Measurements from ENCODE around the gene RPS6KB2. TPM values are rescaled to one million over a fixed set of nuclear protein-coding genes. Genes with fewer than 3 reads are reported as not detected.
A peak's percentile ranks its signal among the peaks of the same experiment; 100 is the strongest.

Gene RPS6KB2
- total RNA-seq, 1 experiment from 2014 or later: 54.0 TPM

DNA sequence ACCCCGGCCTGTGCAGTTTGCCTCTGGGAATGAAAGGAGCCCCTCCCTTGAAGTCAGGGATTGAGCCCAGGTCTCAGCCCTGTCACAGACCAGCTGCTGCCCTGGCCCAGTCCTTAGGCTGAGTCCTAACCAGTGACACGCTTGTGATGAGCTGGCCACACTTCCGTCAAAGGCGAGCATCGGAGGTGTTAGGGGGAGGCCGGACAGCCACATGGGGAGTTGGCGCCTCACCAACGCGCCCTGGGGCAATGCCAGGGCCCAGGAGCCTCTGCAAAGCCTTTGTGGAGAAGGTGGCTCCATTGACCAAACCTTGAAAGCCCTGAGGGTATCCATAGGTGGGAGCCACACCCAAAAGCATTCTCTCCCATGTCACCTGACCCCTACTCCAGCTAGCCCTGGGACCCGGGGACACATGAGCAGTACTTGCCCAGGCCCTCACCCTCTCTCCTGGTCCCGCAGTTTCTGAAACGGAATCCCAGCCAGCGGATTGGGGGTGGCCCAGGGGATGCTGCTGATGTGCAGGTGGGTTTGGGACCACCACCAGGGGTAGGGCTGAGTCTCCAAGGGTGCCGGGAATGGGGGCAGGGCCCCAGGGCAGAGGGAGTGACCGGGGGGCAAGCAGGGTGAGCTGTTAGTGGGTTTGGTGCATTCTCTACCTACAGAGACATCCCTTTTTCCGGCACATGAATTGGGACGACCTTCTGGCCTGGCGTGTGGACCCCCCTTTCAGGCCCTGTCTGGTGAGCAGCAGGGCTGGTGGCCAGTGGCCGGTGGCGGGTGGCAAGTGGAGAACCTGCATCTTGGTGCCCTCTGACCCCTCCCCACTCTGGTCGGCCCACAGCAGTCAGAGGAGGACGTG, 5.5 kb downstream of the RPS6KB2 start:
- no TSS peak for BruUV-seq (replicated peaks)
- intact Hi-C loops (cut with micrococcal nuclease; ENCODE audit: unreplicated experiment): no loop called here
- Histone ChIP-seq H3K27ac (no peak overlapping the region), H3F3A (ENCODE audit: insufficient read depth, low read depth) (peaks cover 24% of the 10 kb centered on the region; the same call in 1 of the 2 replicates), H3K79me2 (ENCODE audit: low read depth) (peaks cover 17% of the 10 kb centered on the region), H3K9me3 (ENCODE audit: insufficient read depth, low read depth) (no peaks in the 10 kb centered on the region), H4K20me1 (ENCODE audit: insufficient read depth) (peaks cover 1% of the 10 kb centered on the region; the same call in 1 of the 2 replicates), H3K4me3 (no peak overlapping the region), H3K36me3 (ENCODE audit: low read depth) (no peaks in the 10 kb centered on the region), H3K27me3 (ENCODE audit: insufficient read depth, low read depth) (no peaks in the 10 kb centered on the region), H3K4me2 (no peak overlapping the region), H2AFZ (no peak overlapping the region), H3K9me2 (ENCODE audit: insufficient read depth) (no peaks in the 10 kb centered on the region), H3K4me1 (replicated peaks; ENCODE audit: insufficient read depth) (peaks cover 17% of the 10 kb centered on the region)
- ChIA-PET CTCF (no interaction called here), POLR2A (ENCODE audit: unreplicated experiment) (interaction anchor here (0.7 kb wide), 1 partner anchor 818 kb away, joined by 3 read pairs; no protein-coding TSS in a partner anchor)
- peak; percentile 62 to 91 for DNase-seq
- no peak for TF ChIP-seq EZH2 (IDR thresholded peaks at IDR 0.05; ENCODE audit: low read depth)
- TF ChIP-seq, protein P1, sequence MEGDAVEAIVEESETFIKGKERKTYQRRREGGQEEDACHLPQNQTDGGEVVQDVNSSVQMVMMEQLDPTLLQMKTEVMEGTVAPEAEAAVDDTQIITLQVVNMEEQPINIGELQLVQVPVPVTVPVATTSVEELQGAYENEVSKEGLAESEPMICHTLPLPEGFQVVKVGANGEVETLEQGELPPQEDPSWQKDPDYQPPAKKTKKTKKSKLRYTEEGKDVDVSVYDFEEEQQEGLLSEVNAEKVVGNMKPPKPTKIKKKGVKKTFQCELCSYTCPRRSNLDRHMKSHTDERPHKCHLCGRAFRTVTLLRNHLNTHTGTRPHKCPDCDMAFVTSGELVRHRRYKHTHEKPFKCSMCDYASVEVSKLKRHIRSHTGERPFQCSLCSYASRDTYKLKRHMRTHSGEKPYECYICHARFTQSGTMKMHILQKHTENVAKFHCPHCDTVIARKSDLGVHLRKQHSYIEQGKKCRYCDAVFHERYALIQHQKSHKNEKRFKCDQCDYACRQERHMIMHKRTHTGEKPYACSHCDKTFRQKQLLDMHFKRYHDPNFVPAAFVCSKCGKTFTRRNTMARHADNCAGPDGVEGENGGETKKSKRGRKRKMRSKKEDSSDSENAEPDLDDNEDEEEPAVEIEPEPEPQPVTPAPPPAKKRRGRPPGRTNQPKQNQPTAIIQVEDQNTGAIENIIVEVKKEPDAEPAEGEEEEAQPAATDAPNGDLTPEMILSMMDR (conservative IDR thresholded peaks at IDR 0.05): no peak

DNA sequence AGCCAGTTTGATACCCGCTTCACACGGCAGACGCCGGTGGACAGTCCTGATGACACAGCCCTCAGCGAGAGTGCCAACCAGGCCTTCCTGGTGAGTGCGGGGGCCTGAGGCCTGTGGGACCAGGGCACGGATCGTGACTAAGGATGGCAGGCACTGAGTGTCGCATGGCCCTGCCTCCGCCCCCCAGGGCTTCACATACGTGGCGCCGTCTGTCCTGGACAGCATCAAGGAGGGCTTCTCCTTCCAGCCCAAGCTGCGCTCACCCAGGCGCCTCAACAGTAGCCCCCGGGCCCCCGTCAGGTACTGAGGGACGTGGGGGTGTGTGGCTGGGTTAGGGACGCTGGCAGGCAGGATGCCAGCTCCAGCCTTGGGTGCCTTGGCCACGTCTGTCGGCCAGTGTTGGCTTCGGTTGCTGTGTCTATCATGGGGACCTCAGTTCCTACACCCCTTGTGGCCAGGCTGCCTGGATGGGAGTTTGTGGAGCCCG, 6.1 kb downstream of the RPS6KB2 start:
- DNase-seq: no peak
- Histone ChIP-seq H3K9me3 (ENCODE audit: insufficient read depth, low read depth) (no peaks in the 10 kb centered on the region), H3K4me3 (no peak overlapping the region), H3K36me3 (ENCODE audit: low read depth) (no peaks in the 10 kb centered on the region; the same call in 1 of the 2 replicates), H3K27me3 (ENCODE audit: insufficient read depth, low read depth) (no peaks in the 10 kb centered on the region), H3K79me2 (ENCODE audit: low read depth) (peaks cover 10% of the 10 kb centered on the region), H3K27ac (no peak overlapping the region), H3K4me1 (replicated peaks; ENCODE audit: insufficient read depth) (peaks cover 11% of the 10 kb centered on the region), H4K20me1 (ENCODE audit: insufficient read depth) (peaks cover 6% of the 10 kb centered on the region; the same call in 1 of the 2 replicates), H3K4me2 (no peak overlapping the region), H2AFZ (no peak overlapping the region), H3F3A (ENCODE audit: insufficient read depth, low read depth) (peaks cover 28% of the 10 kb centered on the region), H3K9me2 (ENCODE audit: insufficient read depth) (no peaks in the 10 kb centered on the region)
- CTCF ChIA-PET: no interaction called here
- BruUV-seq (replicated peaks): no TSS peak
- no peak for TF ChIP-seq EZH2 (IDR thresholded peaks at IDR 0.05; ENCODE audit: low read depth)
- TF ChIP-seq, protein P1 (conservative IDR thresholded peaks at IDR 0.05): no peak
- intact Hi-C loops (cut with micrococcal nuclease; ENCODE audit: unreplicated experiment): no loop called here
- POLR2A ChIA-PET (ENCODE audit: unreplicated experiment): no interaction called here

DNA sequence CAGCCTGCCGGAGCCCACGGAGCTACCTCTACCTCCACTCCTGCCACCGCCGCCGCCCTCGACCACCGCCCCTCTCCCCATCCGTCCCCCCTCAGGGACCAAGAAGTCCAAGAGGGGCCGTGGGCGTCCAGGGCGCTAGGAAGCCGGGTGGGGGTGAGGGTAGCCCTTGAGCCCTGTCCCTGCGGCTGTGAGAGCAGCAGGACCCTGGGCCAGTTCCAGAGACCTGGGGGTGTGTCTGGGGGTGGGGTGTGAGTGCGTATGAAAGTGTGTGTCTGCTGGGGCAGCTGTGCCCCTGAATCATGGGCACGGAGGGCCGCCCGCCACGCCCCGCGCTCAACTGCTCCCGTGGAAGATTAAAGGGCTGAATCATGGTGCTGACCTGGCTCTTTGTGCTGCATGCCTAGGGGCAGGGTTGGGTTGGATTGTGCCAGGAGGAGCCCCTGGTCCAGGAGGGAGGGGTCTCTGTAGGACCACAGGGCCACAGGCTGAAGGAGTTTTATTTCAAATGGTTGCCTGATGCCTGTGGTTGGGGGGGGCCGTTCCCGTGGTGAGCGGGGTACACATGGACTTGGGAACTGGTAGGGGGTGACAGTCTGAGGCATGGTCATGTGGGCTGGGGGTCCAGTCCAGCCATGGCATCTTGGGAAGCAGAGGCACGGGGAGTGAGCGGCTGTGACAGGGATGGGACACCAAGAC, 6.9 kb downstream of the RPS6KB2 start:
- H3F3A ChIP-seq (ENCODE audit: insufficient read depth, low read depth): peaks cover 33% of the 10 kb centered on the region
- DNase-seq: peak in 1 of 2 experiments; percentile 47
- no peaks in the 10 kb centered on the region; the same call in 1 of the 2 replicates for H3K36me3 ChIP-seq (ENCODE audit: low read depth)
- peaks cover 6% of the 10 kb centered on the region; the same call in 1 of the 2 replicates for H4K20me1 ChIP-seq (ENCODE audit: insufficient read depth)
- 0 out of 2 replicates have a peak, but pooled peaks cover 8% of the 10 kb centered on the region for H3K4me1 ChIP-seq (replicated peaks; ENCODE audit: insufficient read depth)
- H3K79me2 ChIP-seq (ENCODE audit: low read depth): peaks cover 3% of the 10 kb centered on the region
- POLR2A ChIA-PET (ENCODE audit: unreplicated experiment): no interaction called here
- no peaks in the 10 kb centered on the region for H3K27me3 ChIP-seq (ENCODE audit: insufficient read depth, low read depth)
- TF ChIP-seq, protein P1 (conservative IDR thresholded peaks at IDR 0.05): no peak
- TF ChIP-seq EZH2 (IDR thresholded peaks at IDR 0.05; ENCODE audit: low read depth): no peak
- H3K9me3 ChIP-seq (ENCODE audit: insufficient read depth, low read depth): no peaks in the 10 kb centered on the region
- CTCF ChIA-PET: no interaction called here
- H3K9me2 ChIP-seq (ENCODE audit: insufficient read depth): no peaks in the 10 kb centered on the region
- no peak overlapping the region for H3K4me2 ChIP-seq
- BruUV-seq (replicated peaks): no TSS peak
- intact Hi-C loops (cut with micrococcal nuclease; ENCODE audit: unreplicated experiment): no loop called here
- H3K4me3 ChIP-seq: no peak overlapping the region
- H3K27ac ChIP-seq: no peak overlapping the region
- no peak overlapping the region for H2AFZ ChIP-seq

Measured in PC-9 (cell line).